ENCODE data around the gene NHSL1. TPM values are rescaled to one million over a fixed set of nuclear protein-coding genes. Genes with fewer than 3 reads are reported as not detected.

Gene NHSL1
- total and polyA plus RNA-seq, 7 experiments from 2014 or later, result 0.05 to 1.2 (median 0.47) TPM; not detected in 1

Small RNA genes within 50 kb of the gene (microRNA-seq; reads per million reads assigned to microRNA genes)
- gene MIR3145 (ENCODE audit: borderline microRNAs expressed), result not detected

Other genes with a start within 250 kb of the NHSL1 start
- not detected for gene SMIM28, start 121.6 kb downstream of the NHSL1 start, total RNA-seq
- not detected for gene SMIM28, start 121.6 kb downstream of the NHSL1 start, polyA plus RNA-seq
- gene HEBP2, start 95.3 kb downstream of the NHSL1 start, total RNA-seq, result 10 to 100 TPM; 24.9 to 50.7 (median 48.2) TPM
- 10 to 100 TPM; 33.8 to 41.0 TPM for gene HEBP2, start 95.3 kb downstream of the NHSL1 start, polyA plus RNA-seq